ENCODE results near the gene AP2A1.

DNA sequence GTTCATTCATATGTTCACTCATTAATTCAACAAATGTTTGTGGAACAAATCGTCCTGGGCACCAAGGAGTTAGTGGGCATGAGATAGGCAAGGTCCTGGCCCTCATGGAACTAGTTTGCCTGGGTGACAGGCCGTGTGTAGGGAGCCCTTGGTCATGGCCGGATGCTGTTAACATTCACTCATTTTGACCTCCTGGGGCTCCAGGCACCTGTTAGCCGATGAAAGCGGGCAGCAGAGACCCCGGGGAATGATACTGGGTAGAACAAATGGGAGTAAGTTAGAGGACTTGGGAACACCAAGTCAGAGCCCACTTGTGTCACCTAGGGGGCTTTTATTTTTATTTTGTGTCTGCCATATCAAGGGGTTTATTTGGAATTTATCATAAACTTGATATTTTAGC lies 57.9 kb downstream of the AP2A1 start:
- TF ChIP-seq, protein P1, sequence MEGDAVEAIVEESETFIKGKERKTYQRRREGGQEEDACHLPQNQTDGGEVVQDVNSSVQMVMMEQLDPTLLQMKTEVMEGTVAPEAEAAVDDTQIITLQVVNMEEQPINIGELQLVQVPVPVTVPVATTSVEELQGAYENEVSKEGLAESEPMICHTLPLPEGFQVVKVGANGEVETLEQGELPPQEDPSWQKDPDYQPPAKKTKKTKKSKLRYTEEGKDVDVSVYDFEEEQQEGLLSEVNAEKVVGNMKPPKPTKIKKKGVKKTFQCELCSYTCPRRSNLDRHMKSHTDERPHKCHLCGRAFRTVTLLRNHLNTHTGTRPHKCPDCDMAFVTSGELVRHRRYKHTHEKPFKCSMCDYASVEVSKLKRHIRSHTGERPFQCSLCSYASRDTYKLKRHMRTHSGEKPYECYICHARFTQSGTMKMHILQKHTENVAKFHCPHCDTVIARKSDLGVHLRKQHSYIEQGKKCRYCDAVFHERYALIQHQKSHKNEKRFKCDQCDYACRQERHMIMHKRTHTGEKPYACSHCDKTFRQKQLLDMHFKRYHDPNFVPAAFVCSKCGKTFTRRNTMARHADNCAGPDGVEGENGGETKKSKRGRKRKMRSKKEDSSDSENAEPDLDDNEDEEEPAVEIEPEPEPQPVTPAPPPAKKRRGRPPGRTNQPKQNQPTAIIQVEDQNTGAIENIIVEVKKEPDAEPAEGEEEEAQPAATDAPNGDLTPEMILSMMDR (IDR thresholded peaks at IDR 0.05; ENCODE audit: poor library complexity, severe bottlenecking), result no peak
- no peak for TF ChIP-seq RAD21 (conservative IDR thresholded peaks at IDR 0.05)
- TF ChIP-seq, protein P2, sequence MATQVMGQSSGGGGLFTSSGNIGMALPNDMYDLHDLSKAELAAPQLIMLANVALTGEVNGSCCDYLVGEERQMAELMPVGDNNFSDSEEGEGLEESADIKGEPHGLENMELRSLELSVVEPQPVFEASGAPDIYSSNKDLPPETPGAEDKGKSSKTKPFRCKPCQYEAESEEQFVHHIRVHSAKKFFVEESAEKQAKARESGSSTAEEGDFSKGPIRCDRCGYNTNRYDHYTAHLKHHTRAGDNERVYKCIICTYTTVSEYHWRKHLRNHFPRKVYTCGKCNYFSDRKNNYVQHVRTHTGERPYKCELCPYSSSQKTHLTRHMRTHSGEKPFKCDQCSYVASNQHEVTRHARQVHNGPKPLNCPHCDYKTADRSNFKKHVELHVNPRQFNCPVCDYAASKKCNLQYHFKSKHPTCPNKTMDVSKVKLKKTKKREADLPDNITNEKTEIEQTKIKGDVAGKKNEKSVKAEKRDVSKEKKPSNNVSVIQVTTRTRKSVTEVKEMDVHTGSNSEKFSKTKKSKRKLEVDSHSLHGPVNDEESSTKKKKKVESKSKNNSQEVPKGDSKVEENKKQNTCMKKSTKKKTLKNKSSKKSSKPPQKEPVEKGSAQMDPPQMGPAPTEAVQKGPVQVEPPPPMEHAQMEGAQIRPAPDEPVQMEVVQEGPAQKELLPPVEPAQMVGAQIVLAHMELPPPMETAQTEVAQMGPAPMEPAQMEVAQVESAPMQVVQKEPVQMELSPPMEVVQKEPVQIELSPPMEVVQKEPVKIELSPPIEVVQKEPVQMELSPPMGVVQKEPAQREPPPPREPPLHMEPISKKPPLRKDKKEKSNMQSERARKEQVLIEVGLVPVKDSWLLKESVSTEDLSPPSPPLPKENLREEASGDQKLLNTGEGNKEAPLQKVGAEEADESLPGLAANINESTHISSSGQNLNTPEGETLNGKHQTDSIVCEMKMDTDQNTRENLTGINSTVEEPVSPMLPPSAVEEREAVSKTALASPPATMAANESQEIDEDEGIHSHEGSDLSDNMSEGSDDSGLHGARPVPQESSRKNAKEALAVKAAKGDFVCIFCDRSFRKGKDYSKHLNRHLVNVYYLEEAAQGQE (IDR thresholded peaks at IDR 0.05; ENCODE audit: borderline replicate concordance), result no peak
- TF ChIP-seq MXI1 (conservative IDR thresholded peaks at IDR 0.05; ENCODE audit: poor library complexity, severe bottlenecking), result no peak
- TF ChIP-seq POLR2AphosphoS5 (IDR thresholded peaks at IDR 0.05), result no peak
- TF ChIP-seq TAF1 (IDR thresholded peaks at IDR 0.05; ENCODE audit: low read depth), result no peak
- no peak for TF ChIP-seq EZH2 (IDR thresholded peaks at IDR 0.05; ENCODE audit: borderline replicate concordance, insufficient read depth, low read length, poor library complexity, severe bottlenecking)

Data from neural cell (in vitro differentiated cells).